K562 (cell line): ENCODE data around the gene GNG7. TPM values are rescaled to one million over a fixed set of nuclear protein-coding genes. Genes with fewer than 3 reads are reported as not detected.

Experiments
- C11orf30 ChIP-seq: fragments of 450-650 bp; IDR thresholded peaks from 2 replicates; pipeline ENCODE4 v1.6.1; 2016; ENCODE audit warnings: low read depth, mild to moderate bottlenecking
- CBFA2T3 ChIP-seq: fragments of 450-650 bp; IDR thresholded peaks from 2 replicates; pipeline ENCODE4 v1.6.1; 2017
- GABPB2 ChIP-seq: fragments of 250-450 bp; sonication (Bioruptor Pico); conservative IDR thresholded peaks from 2 replicates; pipeline ENCODE4 v1.5.1; 2021; ENCODE audit warnings: mild to moderate bottlenecking
- HES1 ChIP-seq: fragments of 450-650 bp; IDR thresholded peaks from 2 replicates; pipeline ENCODE4 v1.6.1; 2016; ENCODE audit warnings: low read depth, mild to moderate bottlenecking, moderate library complexity
- HSF4 ChIP-seq: fragments of 250-450 bp; sonication (Bioruptor Pico); IDR thresholded peaks from 2 replicates; pipeline ENCODE4 v2.1.2; 2022; ENCODE audit warnings: mild to moderate bottlenecking, moderate library complexity, borderline replicate concordance
- KLF13 ChIP-seq: fragments of 450-650 bp; IDR thresholded peaks from 2 replicates; pipeline ENCODE4 v1.6.1; 2016; ENCODE audit warnings: missing genetic modification characterization, low read depth, mild to moderate bottlenecking, missing compliant biosample characterization, moderate library complexity, borderline replicate concordance
- LCOR ChIP-seq: sonication (generic); formaldehyde crosslinking; IDR thresholded peaks from 2 replicates; pipeline ENCODE4 v1.8.0; 2022; ENCODE audit warnings: mild to moderate bottlenecking, missing genetic modification reagents
- MAX ChIP-seq: sonication (generic); formaldehyde crosslinking; IDR thresholded peaks from 2 replicates; pipeline ENCODE4 v1.9.0; 2022; ENCODE audit warnings: mild to moderate bottlenecking, missing genetic modification reagents
- MNT ChIP-seq, 2 experiments: fragments of 450-650 bp; conservative IDR thresholded peaks; 2 replicates each; pipeline ENCODE4 v1.6.1; 2017; ENCODE audit warnings: mild to moderate bottlenecking in 2 of 2, moderate library complexity in 2 of 2
- PBX2 ChIP-seq, 2 experiments: IDR thresholded peaks in 1 of 2; conservative IDR thresholded peaks in 1 of 2; 2 replicates each; pipeline ENCODE4 v1.6.1; 2016; ENCODE audit warnings: low read depth in 2 of 2, mild to moderate bottlenecking in 1 of 2, missing compliant biosample characterization in 1 of 2, missing genetic modification characterization in 1 of 2, moderate library complexity in 1 of 2
- PCBP2 ChIP-seq: fragments of 200-400 bp; formaldehyde crosslinking; IDR thresholded peaks from 2 replicates; pipeline ENCODE4 v1.6.1; 2018; ENCODE audit warnings: low read length, low read depth, mild to moderate bottlenecking, moderate library complexity; ENCODE audit not compliant: poor library complexity, severe bottlenecking
- RCOR1 ChIP-seq, 2 experiments: IDR thresholded peaks; 2 replicates each; pipeline ENCODE4 v1.6.1; 2012; ENCODE audit warnings: low read depth in 2 of 2, low read length in 2 of 2, borderline replicate concordance in 1 of 2, improper control_type of control experiment in 1 of 2
- SREBF2 ChIP-seq: sonication (generic); formaldehyde crosslinking; IDR thresholded peaks from 2 replicates; pipeline ENCODE4 v1.4.0; 2020; ENCODE audit warnings: mild to moderate bottlenecking, missing genetic modification reagents
- TRIM28 ChIP-seq: fragments of 450-650 bp; IDR thresholded peaks from 2 replicates; pipeline ENCODE4 v1.6.1; 2017
- ZBTB43 ChIP-seq: sonication (generic); formaldehyde crosslinking; IDR thresholded peaks from 2 replicates; pipeline ENCODE4 v1.8.0; 2023; ENCODE audit warnings: mild to moderate bottlenecking, missing genetic modification reagents
- ZNF146 ChIP-seq: IDR thresholded peaks from one replicate; pipeline ENCODE4 v1.6.1; 2018; ENCODE audit warnings: missing compliant biosample characterization; ENCODE audit not compliant: unreplicated experiment
- ZNF644 ChIP-seq: fragments of 200-800 bp; sonication (Bioruptor generic); IDR thresholded peaks from 2 replicates; pipeline ENCODE4 v1.6.1; 2016; ENCODE audit warnings: low read depth, missing genetic modification characterization, missing compliant biosample characterization
- ZNF655 ChIP-seq: fragments of 250-450 bp; sonication (Bioruptor Pico); IDR thresholded peaks from 2 replicates; pipeline ENCODE4 v1.5.0; 2021
- ZNF79 ChIP-seq: fragments of 250-450 bp; sonication (Bioruptor Pico); IDR thresholded peaks from 2 replicates; pipeline ENCODE4 v1.4.0; 2020; ENCODE audit warnings: low read depth, mild to moderate bottlenecking, moderate library complexity
- polyA plus RNA-seq, 8 experiments: library from polyadenylated mRNA; depleted of rRNA in 4 of 8; stranded (reverse) in 5 of 8; unstranded in 3 of 8; fragments of >200 nt; fragmentation: Nextera tagmentation in 2 of 8; fragmentation: Illumina TruSeq in 1 of 8; extraction: Ambion mirVana in 2 of 8; extraction: Trizol in 1 of 8; gene quantifications; 2 replicates each; pipeline versions ENCODE4 v1.2.1 to v1.2.3, GENCODE V29; 2011 to 2014; ENCODE audit warnings: inconsistent platforms in 1 of 8, missing spikeins in 1 of 8
- total RNA-seq, 7 experiments: library from RNA; depleted of rRNA in 6 of 7; stranded (reverse); fragments of >200 nt in 6 of 7; fragmentation: Illumina TruSeq in 2 of 7; extraction: Trizol in 2 of 7; gene quantifications; 2 replicates each; pipeline versions ENCODE4 v1.2.1 to v1.2.3, GENCODE V29; 2011 to 2021; ENCODE audit warnings: low replicate concordance in 1 of 7

Gene GNG7
- total and polyA plus RNA-seq, 9 of the 15 experiments (the other 6 are each of a cell fraction or from before 2014, with no cell fraction given), result 0.01 to 0.20 (median 0.06) TPM; not detected in 1

- TF ChIP-seq ZNF644 (tag) (no peak), HES1 (no peak), HSF4 (no peak), TRIM28 (no peak), MAX (peak; percentile 51; the same call in 1 of the 2 replicates), GABPB2 (CRISPR knock-in tag) (no peak), KLF13 (0 out of 2 replicates have a peak, but pooled peaks have one; percentile 41), CBFA2T3 (no peak), RCOR1 (IDR thresholded peaks at IDR 0.05; ENCODE audit: borderline replicate concordance in 1 of 2, low read depth in 2 of 2, low read length in 2 of 2) (no peak), ZNF655 (CRISPR knock-in tag) (no peak), LCOR (peak; percentile 74; the same call in 1 of the 2 replicates), ZNF79 (no peak), C11orf30 (no peak), MNT (conservative IDR thresholded peaks at IDR 0.05) (peak; percentile 95), SREBF2 (CRISPR knock-in tag) (no peak), ZBTB43 (CRISPR knock-in tag) (no peak), PBX2 (CRISPR knock-in tag; IDR thresholded peaks at IDR 0.05; ENCODE audit: low read depth) (no peak), PBX2 (tag; conservative IDR thresholded peaks at IDR 0.05; ENCODE audit: low read depth) (no peak), PCBP2 (no peak), ZNF146 (CRISPR knock-in tag) (no peak)
Measured at GRCh38 chr19:2475702-2476450, 226.6 kb downstream of the GNG7 start, which contains the start of gene GADD45B (continued).
